SK-N-SH treated with all-trans-retinoic acid at 6 μM for 48 hours (cell line): ENCODE results near the gene SCRT2.
A peak's percentile ranks its signal among the peaks of the same experiment; 100 is the strongest.

Experiments
- ATAC-seq: fragments of 200-7000 bp; cut with Tn5 transposase; 3 replicates; pipeline ENCODE4 v1.9.1; 2020; ENCODE audit warnings: mild to moderate bottlenecking, moderate library complexity
- ARNTL ChIP-seq: fragments of 450-650 bp; formaldehyde crosslinking; IDR thresholded peaks from 2 replicates; pipeline ENCODE4 v1.5.0; 2020; ENCODE audit warnings: low read depth, mild to moderate bottlenecking, moderate library complexity, borderline replicate concordance
- BACH2 ChIP-seq: fragments of 250-450 bp; sonication (Bioruptor Pico); IDR thresholded peaks from 2 replicates; pipeline ENCODE4 v1.9.0; 2021; ENCODE audit warnings: mild to moderate bottlenecking, borderline replicate concordance
- CREB5 ChIP-seq: fragments of 250-450 bp; sonication (Bioruptor Pico); IDR thresholded peaks from 2 replicates; pipeline ENCODE4 v1.5.1; 2020; ENCODE audit warnings: low read depth, mild to moderate bottlenecking, moderate library complexity
- CSDC2 ChIP-seq: fragments of 250-450 bp; sonication (Bioruptor Pico); IDR thresholded peaks from 2 replicates; pipeline ENCODE4 v1.5.0; 2020; ENCODE audit warnings: mild to moderate bottlenecking, moderate library complexity
- CSRNP3 ChIP-seq: fragments of 250-450 bp; sonication (Bioruptor Pico); IDR thresholded peaks from 2 replicates; pipeline ENCODE4 v1.5.1; 2021; ENCODE audit warnings: mild to moderate bottlenecking, moderate library complexity
- ESRRG ChIP-seq: fragments of 250-450 bp; sonication (Bioruptor Pico); IDR thresholded peaks from 2 replicates; pipeline ENCODE4 v1.6.1; 2021; ENCODE audit warnings: mild to moderate bottlenecking
- GLIS3 ChIP-seq: fragments of 250-450 bp; sonication (Bioruptor Pico); IDR thresholded peaks from 2 replicates; pipeline ENCODE4 v1.5.0; 2020; ENCODE audit warnings: mild to moderate bottlenecking, moderate library complexity
- ISL1 ChIP-seq: fragments of 250-450 bp; sonication (Bioruptor Pico); IDR thresholded peaks from 2 replicates; pipeline ENCODE4 v2.1.2; 2022; ENCODE audit warnings: mild to moderate bottlenecking, moderate library complexity
- OSR1 ChIP-seq: fragments of 250-450 bp; sonication (Bioruptor Pico); IDR thresholded peaks from 2 replicates; pipeline ENCODE4 v1.8.0; 2022; ENCODE audit warnings: moderate library complexity, mild to moderate bottlenecking, inconsistent platforms
- PATZ1 ChIP-seq: fragments of 250-450 bp; sonication (Bioruptor Pico); IDR thresholded peaks from 2 replicates; pipeline ENCODE4 v1.8.0; 2020; ENCODE audit warnings: mild to moderate bottlenecking, moderate library complexity, borderline replicate concordance
- POU6F1 ChIP-seq: fragments of 250-450 bp; sonication (Bioruptor Pico); IDR thresholded peaks from 2 replicates; pipeline ENCODE4 v1.8.0; 2021; ENCODE audit warnings: low read depth, mild to moderate bottlenecking, moderate library complexity, borderline replicate concordance
- RARB ChIP-seq: fragments of 250-450 bp; sonication (Bioruptor Pico); IDR thresholded peaks from 2 replicates; pipeline ENCODE4 v1.8.0; 2021; ENCODE audit warnings: mild to moderate bottlenecking, moderate library complexity
- SNAI2 ChIP-seq: fragments of 250-450 bp; sonication (Bioruptor Pico); IDR thresholded peaks from 2 replicates; pipeline ENCODE4 v1.5.0; 2020; ENCODE audit warnings: mild to moderate bottlenecking, moderate library complexity
- TCF4 ChIP-seq: fragments of 250-450 bp; sonication (Bioruptor Pico); IDR thresholded peaks from 2 replicates; pipeline ENCODE4 v1.8.0; 2021; ENCODE audit warnings: mild to moderate bottlenecking, moderate library complexity, borderline replicate concordance
- TSHZ2 ChIP-seq: fragments of 250-450 bp; sonication (Bioruptor Pico); IDR thresholded peaks from 2 replicates; pipeline ENCODE4 v1.5.0; 2020; ENCODE audit warnings: mild to moderate bottlenecking, moderate library complexity
- ZC3H10 ChIP-seq: fragments of 250-450 bp; sonication (Bioruptor Pico); IDR thresholded peaks from 2 replicates; pipeline ENCODE4 v1.5.1; 2021; ENCODE audit warnings: mild to moderate bottlenecking, moderate library complexity
- ZFP3 ChIP-seq: fragments of 250-450 bp; sonication (Bioruptor Pico); IDR thresholded peaks from 2 replicates; pipeline ENCODE4 v1.5.0; 2020; ENCODE audit warnings: mild to moderate bottlenecking, moderate library complexity
- ZFP30 ChIP-seq: fragments of 450-650 bp; formaldehyde crosslinking; IDR thresholded peaks from 2 replicates; pipeline ENCODE4 v1.5.0; 2022; ENCODE audit warnings: mild to moderate bottlenecking, moderate library complexity
- ZNF70 ChIP-seq: fragments of 450-650 bp; formaldehyde crosslinking; IDR thresholded peaks from 2 replicates; pipeline ENCODE4 v1.5.0; 2020; ENCODE audit warnings: mild to moderate bottlenecking, moderate library complexity
- ZNF8 ChIP-seq: fragments of 450-650 bp; formaldehyde crosslinking; IDR thresholded peaks from 2 replicates; pipeline ENCODE4 v1.5.0; 2020; ENCODE audit warnings: mild to moderate bottlenecking, moderate library complexity

The SCRT2 gene

GRCh38 chr20:668050-668449, 7.6 kb downstream of the SCRT2 start:
- no peak for ATAC-seq
- TF ChIP-seq OSR1: no peak
- no peak for TF ChIP-seq TCF4 (CRISPR knock-in tag)
- TF ChIP-seq GLIS3 (CRISPR knock-in tag): no peak
- TF ChIP-seq CREB5: no peak
- TF ChIP-seq ESRRG (CRISPR knock-in tag): no peak

GRCh38 chr20:667351-668034, 8.1 kb downstream of the SCRT2 start:
- TF ChIP-seq BACH2 (CRISPR knock-in tag) (no peak), ISL1 (CRISPR knock-in tag) (no peak), ZNF70 (CRISPR knock-in tag) (no peak), CSDC2 (CRISPR knock-in tag) (no peak), ZFP30 (no peak), TCF4 (CRISPR knock-in tag) (no peak), ZC3H10 (CRISPR knock-in tag) (no peak), PATZ1 (no peak), CREB5 (no peak), GLIS3 (CRISPR knock-in tag) (no peak), ZFP3 (no peak), POU6F1 (CRISPR knock-in tag) (no peak)
- peak; percentile 76 for ATAC-seq

GRCh38 chr20:666877-667276, 8.7 kb downstream of the SCRT2 start:
- ATAC-seq: no peak
- TF ChIP-seq GLIS3 (CRISPR knock-in tag) (no peak), CSRNP3 (CRISPR knock-in tag) (no peak)
- TF ChIP-seq, all 23 proteins: peak for 0

GRCh38 chr20:665276-665675, 10.3 kb downstream of the SCRT2 start:
- no peak for ATAC-seq
- TF ChIP-seq PATZ1 (no peak), GLIS3 (CRISPR knock-in tag) (no peak), ZC3H10 (CRISPR knock-in tag) (no peak), CREB5 (no peak), SNAI2 (CRISPR knock-in tag) (no peak), TSHZ2 (CRISPR knock-in tag) (no peak), BACH2 (CRISPR knock-in tag) (no peak), ZNF70 (CRISPR knock-in tag) (no peak), ZNF8 (CRISPR knock-in tag) (no peak), TCF4 (CRISPR knock-in tag) (no peak), ZFP30 (no peak), RARB (no peak), ARNTL (no peak)
- TF ChIP-seq, all 23 proteins: peak for 0
